Muscle of back (tissue), 11 donors: Measurements from ENCODE around the gene ANKH. TPM values are rescaled to one million over a fixed set of nuclear protein-coding genes. Genes with fewer than 3 reads are reported as not detected.
A peak's percentile ranks its signal among the peaks of the same experiment; 100 is the strongest.

ENCODE experiments used
- DNase-seq, 3 donors: peaks; one replicate each; pipeline versions ENCODE4 v3.0.0 to v3.0.0-alpha.2; 2013
- polyA plus RNA-seq, 10 donors: library from polyadenylated mRNA; unstranded; fragments of 120-200 nt; gene quantifications; one replicate each; pipeline ENCODE4 v1.2.1, GENCODE V29; 2013; ENCODE audit not compliant: insufficient read length in 10 of 10

ANKH gene
- polyA plus RNA-seq, 10 donors: 12.5 to 25.9 (median 18.3) TPM

GRCh38 chr5:14693070-14693469 lies 178.5 kb downstream of the ANKH start:
- DNase-seq: no peak

GRCh38 chr5:14687023-14687665 lies 184.4 kb downstream of the ANKH start:
- no peak for DNase-seq

GRCh38 chr5:14686517-14686916 lies 185.1 kb downstream of the ANKH start:
- no peak for DNase-seq

- peak; percentile 23 to 66 (median 29) for DNase-seq
These were observed 185.8 kb downstream of the ANKH start for GRCh38 chr5:14685757-14686156.

GRCh38 chr5:14684757-14685156 lies 186.8 kb downstream of the ANKH start:
- no peak for DNase-seq

- DNase-seq: no peak
These were observed 187.6 kb downstream of the ANKH start for GRCh38 chr5:14683906-14684455.

GRCh38 chr5:14681236-14681752 lies 190.3 kb downstream of the ANKH start:
- no peak for DNase-seq

GRCh38 chr5:14679595-14679994 lies 192.0 kb downstream of the ANKH start:
- DNase-seq: no peak

- DNase-seq: no peak
These were observed 192.7 kb downstream of the ANKH start for GRCh38 chr5:14678773-14679334.

GRCh38 chr5:14676320-14676719 lies 195.3 kb downstream of the ANKH start:
- DNase-seq: no peak

- DNase-seq: no peak
These were observed 195.7 kb downstream of the ANKH start for GRCh38 chr5:14675865-14676300.

GRCh38 chr5:14674983-14675854 lies 196.4 kb downstream of the ANKH start:
- DNase-seq: peak in 1 of 3 donors; percentile 12

- no peak for DNase-seq
These were observed 198.1 kb downstream of the ANKH start for GRCh38 chr5:14673443-14673842.

- no peak for DNase-seq
These were observed 198.8 kb downstream of the ANKH start for GRCh38 chr5:14672484-14673394.

GRCh38 chr5:14672082-14672481 lies 199.5 kb downstream of the ANKH start:
- no peak for DNase-seq

GRCh38 chr5:14671414-14671813 lies 200.2 kb downstream of the ANKH start:
- DNase-seq: peak in 1 of 3 donors; percentile 11

GRCh38 chr5:14669975-14670374 lies 201.6 kb downstream of the ANKH start:
- no peak for DNase-seq

- no peak for DNase-seq
These were observed 202.2 kb downstream of the ANKH start for GRCh38 chr5:14669415-14669814.

- DNase-seq: no peak
These were observed 203.4 kb downstream of the ANKH start for GRCh38 chr5:14668181-14668591.

GRCh38 chr5:14667770-14668169 lies 203.8 kb downstream of the ANKH start:
- no peak for DNase-seq

GRCh38 chr5:14667290-14667689 lies 204.3 kb downstream of the ANKH start:
- no peak for DNase-seq
